ENCODE data around the gene ABCC1.

The ABCC1 gene

DNA sequence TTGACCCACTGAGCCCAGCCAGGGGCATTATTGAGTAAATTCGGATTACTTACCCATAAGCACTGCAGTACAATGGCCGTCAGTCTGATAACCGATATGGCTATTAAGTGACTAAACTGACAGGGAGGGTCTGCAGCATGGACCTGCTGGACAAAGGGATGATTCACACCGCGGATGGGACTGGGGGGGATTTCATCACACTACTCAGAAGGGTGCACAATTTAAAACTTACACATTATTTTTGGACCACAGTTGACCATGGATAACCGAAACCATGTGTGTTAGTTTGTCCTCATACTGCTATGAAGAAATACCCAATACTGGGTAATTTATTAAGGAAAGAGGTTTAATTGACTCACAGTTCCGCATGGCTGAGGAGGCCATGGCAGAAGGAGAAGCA is 167.4 kb downstream of the ABCC1 start:
- DNase-seq = no peak

DNA sequence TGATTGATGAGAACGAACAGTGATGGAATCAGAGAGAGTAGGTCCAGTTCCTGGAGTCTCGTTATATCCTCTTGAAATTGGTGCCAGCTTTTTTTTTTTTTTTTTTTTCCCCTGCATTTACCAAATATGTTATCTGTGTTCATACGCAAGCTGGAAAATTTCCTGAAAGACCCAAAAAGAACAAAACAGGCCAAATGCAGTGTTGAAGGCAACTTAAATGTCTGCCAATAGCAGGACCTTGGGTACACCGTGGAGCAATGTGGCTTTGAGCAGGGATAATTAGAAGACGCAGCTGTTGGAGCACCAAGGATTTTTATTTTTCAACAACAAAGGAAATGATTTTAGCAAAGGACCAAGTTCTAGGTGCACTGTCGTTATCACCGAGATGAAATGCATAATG is 168.9 kb downstream of the ABCC1 start:
- DNase-seq = no peak

GRCh38 chr16:16120044-16120381 is 170.6 kb downstream of the ABCC1 start:
- DNase-seq = no peak

GRCh38 chr16:16120382-16121184 is 171.2 kb downstream of the ABCC1 start:
- no peak for DNase-seq

DNA sequence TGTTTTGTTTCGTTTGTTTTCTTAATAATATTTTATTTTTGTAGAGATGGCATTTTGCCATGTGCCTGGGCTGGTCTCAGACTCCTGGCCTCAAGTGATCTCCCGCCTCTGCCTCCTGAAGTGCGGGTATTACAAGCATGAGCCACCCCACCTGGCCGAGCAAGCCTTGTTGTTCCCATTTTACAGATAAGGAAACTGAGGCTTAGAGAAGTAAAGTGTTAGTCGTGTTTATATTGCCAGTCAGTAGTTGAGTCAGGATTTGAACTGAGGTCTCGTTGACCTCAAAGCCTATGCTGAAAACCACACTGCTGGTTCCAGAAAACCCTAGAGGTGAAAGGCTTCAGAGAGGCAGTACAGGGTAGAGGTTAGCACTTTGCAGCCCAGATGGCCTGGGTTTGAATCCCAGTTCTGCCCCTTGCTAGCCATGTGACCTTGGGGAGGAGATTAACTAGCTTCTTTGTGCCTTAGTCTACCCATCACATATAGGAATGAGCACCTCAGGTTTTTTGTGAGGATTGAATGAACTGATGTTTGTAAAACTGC is 171.8 kb downstream of the ABCC1 start:
- DNase-seq = no peak

DNA sequence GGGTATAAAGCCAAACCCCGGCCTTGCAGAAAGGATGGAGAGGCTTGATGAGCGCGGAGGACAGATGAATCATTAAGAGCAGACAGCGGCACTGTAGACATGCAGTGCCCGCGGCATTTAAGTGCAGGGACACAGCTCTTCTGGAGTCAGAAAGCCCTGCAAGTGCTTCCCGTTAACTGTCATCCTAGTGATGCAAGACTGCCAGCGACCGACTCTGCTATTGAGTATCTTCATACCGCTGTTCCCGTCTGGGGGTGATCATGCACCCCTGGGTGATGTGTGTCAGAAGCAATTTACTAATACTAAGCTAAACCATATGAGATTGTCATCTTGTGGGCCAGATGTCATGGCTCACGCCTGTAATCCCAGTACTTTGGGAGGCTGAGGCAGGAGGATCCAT is 172.8 kb downstream of the ABCC1 start:
- DNase-seq = no peak

GRCh38 chr16:16124438-16124837 is 175.0 kb downstream of the ABCC1 start:
- no peak for DNase-seq

GRCh38 chr16:16124974-16125373 is 175.6 kb downstream of the ABCC1 start:
- DNase-seq = no peak

DNA sequence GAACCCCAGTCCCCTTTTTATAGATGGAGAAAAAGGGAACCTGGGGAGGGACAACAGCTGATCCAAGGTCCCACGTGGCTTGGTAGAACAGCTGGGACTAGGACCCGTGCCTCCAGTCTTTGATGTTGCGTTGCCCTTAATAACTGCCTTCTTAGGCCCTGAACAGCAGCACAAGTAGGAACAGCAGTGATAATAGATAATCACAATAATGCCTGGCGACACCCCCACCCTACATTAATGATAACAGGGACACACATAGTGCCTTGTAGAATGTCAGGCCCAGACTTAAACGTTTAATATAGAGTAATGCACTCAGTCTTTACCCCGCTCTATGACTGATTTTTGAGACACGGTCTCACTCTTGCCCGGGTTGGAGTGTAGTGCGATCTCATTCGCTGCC is 177.5 kb downstream of the ABCC1 start:
- DNase-seq = no peak

DNA sequence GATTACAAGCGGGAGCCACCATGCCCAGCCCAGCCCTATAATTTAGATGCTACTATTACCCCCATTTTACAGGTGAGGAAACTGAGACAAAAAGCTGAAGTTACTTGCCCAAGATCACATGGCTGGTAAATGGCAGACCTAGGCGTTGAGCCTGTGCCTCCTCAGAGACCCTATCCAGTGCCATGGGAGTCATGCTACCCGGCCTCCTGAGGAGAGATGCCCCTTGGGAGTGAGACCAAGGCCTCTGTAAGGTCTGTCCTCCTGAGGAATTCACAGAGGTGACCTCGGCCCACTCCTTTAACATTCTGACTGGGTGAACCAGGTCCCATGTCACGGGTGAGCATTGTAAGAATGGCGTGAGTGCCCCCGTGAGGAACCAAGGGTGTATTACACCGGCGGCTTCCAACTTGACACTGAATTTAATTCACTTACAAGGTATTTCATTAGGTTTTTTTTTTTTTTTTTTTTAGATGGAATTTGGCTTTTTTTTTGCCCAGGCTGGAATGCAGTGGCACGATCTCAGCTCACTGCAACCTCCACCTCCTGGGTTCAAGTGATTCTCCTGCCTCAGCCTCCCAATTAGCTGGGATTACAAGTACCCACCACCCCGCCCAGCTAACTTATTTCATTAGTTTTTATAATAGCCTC is 178.2 kb downstream of the ABCC1 start:
- DNase-seq = peak; percentile 86

DNA sequence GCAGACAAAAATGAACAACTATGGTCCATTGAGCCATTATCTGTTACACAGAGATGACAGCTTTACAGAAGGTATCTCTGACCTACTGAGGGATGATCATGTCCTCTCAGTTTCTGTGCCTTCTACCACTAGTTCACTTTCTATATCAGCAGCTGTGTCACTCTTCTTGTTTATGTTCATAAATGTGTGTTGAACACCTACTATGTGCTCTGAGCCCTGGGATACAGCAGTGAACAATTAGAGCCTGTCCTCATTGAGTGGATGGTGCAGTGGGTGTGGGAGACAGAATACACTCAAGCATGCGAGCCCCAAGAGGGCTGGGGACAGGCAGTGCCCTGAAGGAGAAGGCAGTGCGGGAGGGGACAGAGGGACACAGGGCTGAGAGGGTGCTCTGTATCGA is 181.8 kb downstream of the ABCC1 start:
- no peak for DNase-seq

GRCh38 chr16:16131659-16132058 is 182.2 kb downstream of the ABCC1 start:
- no peak for DNase-seq

DNA sequence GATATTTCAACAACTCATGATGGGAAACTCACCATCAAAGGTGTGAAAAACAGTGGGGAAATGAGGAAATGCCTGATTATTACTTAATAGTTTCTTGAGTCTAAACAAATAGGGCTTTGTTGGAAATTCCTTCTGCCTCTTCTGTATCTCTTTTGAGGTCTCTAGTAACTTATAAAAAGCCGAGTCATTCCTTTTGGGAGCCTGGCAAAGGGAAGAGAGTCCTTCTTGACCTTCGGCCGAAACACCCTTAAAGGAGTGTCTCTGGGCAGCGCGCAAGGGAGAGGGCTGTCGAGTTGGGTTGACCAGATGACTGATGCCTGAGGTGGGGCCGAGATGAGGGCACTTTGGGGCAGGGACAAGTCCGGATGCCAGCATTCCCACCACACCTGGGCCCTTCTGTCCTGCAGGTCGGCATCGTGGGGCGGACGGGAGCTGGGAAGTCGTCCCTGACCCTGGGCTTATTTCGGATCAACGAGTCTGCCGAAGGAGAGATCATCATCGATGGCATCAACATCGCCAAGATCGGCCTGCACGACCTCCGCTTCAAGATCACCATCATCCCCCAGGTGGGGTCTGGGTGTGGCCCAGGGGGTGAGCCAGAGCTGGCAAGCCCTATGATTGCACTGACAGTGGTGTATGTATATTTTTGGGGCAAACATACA is 184.7 kb downstream of the ABCC1 start:
- DNase-seq = no peak

DNA sequence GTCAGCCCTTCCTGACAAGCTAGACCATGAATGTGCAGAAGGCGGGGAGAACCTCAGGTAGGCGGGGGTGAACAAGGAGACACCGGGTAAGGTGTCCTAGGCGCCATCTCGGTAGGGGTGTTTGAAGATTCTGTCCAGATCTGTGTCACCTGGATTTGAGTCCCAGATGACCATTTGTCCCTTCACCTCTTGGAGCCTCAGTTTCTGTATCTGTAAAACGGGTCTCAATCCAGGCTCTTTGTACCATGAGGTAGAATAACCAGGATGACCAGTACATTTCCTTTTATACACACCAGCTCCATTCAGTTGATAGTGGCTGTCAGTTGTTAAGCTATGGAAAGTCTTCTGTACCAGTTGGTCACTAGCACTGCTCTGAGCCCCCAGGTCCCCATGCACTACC is 187.2 kb downstream of the ABCC1 start:
- no peak for DNase-seq

- no peak for DNase-seq
These were observed 187.7 kb downstream of the ABCC1 start for GRCh38 chr16:16137110-16137509.

GRCh38 chr16:16138034-16138635 is 188.7 kb downstream of the ABCC1 start:
- no peak for DNase-seq

DNA sequence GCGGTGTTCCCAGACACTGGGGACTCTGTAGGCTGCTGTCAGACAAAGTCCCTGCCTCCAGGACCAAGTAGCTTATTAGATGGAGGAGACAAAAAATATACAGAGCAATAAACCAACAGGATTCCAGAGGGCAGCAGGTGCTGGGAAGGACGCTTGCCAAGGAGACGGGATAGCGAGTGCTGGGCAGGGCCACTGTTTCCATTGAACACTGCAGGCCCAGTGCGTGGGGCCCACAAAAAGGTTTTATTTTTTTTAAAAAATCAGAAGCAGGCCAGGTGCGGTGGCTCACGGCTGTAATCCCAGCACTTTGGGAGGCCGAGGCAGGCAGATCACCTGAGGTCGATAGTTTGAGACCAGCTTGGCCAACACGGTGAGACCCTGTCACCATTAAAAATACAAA is 189.6 kb downstream of the ABCC1 start:
- no peak for DNase-seq

GRCh38 chr16:16139806-16140205 is 190.4 kb downstream of the ABCC1 start:
- no peak for DNase-seq

DNA sequence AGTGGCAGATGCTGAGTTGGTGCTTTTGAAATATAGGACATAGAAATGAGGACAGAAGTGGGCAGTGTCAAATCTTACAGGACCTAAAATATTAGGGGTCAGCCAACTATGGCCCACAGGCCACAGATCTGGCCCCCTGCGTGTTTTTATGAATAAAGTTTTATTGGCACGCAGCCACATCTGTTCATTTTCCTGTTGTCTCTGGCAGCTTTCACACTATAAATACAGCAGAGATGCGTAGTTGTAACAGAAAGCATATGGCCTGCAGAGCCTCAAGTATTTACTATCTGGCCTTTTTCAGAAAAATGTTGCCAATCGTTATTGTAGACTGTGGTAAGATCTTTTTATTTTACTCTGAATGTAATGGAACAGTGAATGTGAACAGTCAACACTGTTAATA is 191.1 kb downstream of the ABCC1 start:
- DNase-seq = no peak

DNA sequence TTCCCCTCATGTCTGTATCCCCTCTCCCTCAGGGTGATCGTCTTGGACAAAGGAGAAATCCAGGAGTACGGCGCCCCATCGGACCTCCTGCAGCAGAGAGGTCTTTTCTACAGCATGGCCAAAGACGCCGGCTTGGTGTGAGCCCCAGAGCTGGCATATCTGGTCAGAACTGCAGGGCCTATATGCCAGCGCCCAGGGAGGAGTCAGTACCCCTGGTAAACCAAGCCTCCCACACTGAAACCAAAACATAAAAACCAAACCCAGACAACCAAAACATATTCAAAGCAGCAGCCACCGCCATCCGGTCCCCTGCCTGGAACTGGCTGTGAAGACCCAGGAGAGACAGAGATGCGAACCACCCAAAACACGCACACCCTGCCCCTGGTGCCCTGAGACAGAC is 191.7 kb downstream of the ABCC1 start:
- no peak for DNase-seq

DNA sequence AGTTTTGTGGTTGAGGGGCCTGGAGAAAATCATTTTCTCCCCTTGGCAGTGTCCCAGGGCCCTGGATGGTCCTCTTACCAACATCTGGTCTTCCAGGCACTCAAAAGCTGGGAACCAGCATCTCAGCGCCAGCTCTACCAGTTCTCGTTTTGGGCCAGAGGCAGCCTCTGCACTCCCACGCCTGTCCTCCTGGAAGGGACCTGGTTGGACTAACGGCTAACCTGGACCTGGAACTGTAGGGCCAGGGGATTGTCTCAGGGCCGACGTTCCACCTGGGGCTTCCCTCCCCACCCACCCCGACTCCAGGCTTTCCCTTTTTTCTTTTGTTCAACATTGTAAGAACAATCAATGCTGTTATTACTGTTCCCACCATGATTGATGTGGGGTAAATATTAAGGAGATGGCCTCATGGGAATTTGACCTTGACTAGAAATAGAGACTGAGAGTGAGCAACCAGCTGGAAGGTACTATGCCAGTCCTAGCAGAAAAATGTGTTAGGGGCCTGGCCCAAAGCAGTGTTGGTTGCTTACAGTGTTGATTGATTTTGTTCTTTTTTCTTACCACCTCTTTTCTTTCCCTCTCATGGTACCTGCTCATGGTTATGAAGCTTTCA is 192.5 kb downstream of the ABCC1 start:
- DNase-seq = no peak

DNA sequence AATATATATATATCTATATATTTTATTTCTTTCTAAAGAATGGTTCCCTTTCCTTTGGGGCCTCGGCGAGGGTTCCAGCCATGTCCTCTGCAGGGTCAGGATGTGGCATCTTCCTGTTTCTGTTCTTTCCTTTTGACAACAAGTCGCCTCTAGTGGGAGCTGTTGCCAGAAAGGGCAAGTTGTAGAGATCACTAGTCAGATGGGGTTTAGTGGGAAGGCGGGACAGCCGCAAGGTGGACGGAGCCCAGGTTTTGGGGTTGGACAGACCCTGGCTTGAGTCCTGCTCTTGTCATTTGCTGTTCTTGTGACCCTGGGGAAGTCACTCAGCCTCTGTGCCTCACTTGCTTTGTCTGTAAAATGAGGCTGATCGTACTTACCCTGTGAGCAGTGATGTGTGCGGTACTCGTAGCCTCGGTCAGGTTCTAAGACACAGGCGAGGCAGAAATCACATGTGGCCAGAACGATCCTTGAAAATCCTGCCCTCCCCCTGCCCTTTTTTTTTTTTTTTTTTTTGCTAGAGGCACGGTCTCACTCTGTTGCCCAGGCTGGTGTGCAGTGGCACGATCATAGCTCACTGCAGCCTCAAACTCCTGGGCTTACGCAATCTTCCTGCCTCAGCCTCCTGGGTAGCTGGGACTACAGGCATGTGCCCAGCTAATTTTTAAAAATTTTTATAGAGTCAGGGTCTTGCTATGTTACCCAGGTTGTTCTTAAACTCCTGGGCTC is 193.8 kb downstream of the ABCC1 start:
- DNase-seq = no peak
